NOMO-1 (cell line): ENCODE data around the gene CFAP53.
"Not testable (repeated sequence)": the region's sequence is repeated elsewhere in the genome, so short reads cannot be mapped to it uniquely, and the experiment has no call there.

ENCODE experiments used
- DNase-seq, 2 experiments: peaks; one replicate each; lab custom pipeline; 2025; ENCODE audit not compliant: unreplicated experiment in 2 of 2; lab: John Stamatoyannopoulos, UW

Gene CFAP53

DNA sequence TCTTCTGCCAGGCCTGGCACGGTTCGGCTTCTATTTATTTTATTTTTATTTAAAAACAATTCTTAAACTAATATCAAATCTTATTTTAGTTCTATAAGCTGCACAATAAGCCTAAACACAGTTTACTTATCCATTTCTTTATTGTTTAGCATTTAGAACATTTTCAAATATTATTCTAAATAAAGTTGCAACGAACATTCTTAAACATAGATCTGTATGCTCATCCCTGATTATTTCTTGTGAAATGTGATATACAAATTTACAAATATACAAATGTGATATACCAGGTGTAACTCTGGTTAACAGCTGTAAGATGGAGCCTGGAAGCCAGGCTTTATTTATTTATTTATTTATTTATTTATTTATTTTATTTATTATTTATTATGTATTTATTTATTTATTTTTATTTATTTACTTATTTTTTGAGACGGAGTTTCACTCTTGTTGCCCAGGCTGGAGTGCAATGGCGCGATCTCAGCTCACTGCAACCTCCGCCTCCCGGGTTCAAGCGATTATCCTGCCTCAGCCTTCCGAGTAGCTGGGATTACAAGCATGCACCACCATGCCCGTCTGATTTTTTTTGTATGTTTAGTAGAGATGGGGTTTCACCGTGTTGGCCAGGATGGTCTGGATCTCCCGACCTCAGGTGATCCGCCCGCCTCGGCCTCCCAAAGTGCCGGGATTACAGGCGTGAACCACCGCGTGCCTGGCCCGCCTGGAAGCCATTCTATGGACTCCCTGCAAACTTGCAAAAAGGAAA, 22.2 kb upstream of the CFAP53 start:
- not testable (repeated sequence) for DNase-seq

DNA sequence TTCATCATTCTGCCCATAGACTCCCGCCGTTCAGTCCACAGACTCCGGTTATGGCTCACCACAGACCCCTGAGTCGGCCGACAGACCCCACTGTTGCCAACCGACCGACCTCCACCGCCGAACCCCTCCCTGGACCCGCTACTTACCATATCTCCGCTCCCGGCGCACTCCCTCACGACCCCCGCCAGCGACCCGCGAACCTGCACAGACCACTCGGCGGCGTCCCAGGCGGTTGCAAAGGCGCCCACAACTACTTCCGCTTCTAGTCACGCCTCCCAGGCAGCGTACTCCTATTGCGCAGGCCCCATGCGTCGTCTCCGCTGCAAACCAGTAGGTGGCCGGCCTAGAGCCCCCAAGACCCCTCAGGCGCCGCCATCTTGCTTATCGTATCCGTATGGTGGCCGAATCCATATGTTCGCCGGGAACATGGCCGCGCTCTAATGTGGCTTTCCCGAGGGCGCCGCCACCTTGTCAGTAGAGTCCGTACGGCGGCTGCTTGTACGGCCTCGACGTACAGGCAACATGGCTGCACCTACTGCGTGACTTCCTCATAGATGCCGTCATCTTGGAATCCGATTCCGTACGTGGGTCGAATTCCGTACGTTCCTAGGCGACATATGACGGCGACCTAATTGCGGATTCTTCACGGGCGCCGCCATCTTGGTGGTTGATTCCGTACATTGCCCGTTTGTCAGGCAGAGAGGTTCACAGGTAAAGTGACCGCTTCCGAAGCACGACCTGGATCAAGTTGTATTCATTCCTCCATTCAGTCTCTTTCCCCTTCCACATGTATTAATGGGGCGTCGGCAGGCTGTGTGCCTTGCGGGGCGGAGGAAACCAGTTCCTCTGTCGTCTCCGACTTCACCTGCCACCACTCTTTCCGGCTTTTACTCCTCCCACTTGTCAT, 21.4 kb upstream of the CFAP53 start, which contains the start of gene CXXC1:
TSS of gene CXXC1 (minus strand) at position 252 of the 907 bp plus-strand sequence. CDS start at position 149, 103 bp downstream.
- DNase-seq: peak; percentile 98 to 99

DNA sequence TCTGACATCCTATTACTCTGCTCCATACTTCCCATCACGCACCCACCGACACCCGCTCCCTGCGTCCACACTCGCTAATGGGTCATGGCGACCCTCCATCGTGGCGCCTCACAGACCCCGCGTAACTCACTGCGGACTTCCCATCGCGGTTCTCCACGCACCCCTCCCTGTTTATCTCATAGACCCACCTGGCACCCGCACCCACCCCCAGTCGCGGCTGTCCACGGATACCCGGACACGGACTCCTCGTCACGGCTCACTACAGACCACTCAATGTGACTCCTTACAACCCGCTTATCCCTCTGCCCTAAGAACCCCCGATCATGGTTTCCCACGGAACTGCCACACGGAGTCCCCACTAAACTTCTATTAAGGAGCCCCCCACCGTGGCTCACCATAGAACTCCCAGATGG, 20.7 kb upstream of the CFAP53 start:
- no peak for DNase-seq

- DNase-seq: peak; percentile 17 to 19
Observed at GRCh38 chr18:50286391-50287027, 20.2 kb upstream of the CFAP53 start.

- DNase-seq: no peak
Observed at GRCh38 chr18:50285631-50286321, 19.5 kb upstream of the CFAP53 start.

DNA sequence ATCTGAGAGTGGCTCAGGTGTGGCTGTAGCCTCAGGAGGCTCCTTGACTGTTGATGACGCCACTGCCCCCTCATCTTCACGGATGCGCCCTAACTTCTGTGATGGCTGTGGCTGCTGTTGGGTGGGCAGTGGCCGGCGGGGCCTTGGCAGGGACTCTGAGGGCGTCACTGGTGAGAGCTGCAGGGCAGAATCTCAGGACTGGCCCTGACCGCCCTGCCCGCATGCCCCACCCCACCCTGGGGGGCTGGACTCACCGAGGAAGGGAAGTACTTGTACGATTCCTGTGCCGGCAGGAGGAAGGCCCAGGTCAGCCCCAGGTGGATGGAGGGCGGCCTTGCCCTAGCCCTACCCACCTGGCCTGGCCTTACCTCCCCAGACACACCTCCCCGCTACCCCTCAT, 18.8 kb upstream of the CFAP53 start:
- no peak for DNase-seq

GRCh38 chr18:50284255-50284885, 18.1 kb upstream of the CFAP53 start:
- no peak for DNase-seq

DNA sequence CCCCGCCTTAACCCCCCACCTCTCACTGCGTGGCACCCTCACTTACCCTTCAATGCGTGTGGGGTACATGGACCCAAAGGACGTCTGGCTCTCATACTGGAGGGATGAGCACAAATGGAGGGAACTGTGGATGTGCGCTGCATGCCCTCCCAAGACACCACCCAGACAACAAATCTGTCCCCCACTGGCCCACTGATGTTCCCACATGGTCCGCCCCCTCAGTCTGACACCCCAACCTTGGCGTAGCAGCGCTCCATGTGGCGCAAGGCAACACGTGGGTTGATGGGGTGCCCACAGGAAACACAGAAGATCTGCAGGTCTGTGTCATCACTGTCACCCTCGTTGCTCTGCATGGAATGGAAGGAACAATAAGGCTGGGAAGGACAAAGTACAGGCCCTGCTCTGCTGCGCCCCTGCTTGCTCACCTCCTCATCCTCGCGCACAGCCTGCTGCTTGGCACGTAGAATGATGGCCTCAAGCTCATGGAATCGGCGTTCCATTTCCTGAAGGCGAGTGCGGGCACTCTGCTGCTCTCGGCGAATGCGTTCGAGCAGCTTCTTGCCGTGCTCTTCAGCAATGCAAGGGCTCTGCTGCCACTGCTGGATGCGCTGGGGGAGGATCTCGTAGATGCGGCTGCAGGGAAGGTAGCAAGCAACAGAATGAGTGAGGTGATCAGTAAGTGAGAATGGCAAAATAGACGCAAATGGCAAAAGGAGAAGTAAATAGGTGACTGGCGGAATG, 17.3 kb upstream of the CFAP53 start:
- DNase-seq: no peak

DNA sequence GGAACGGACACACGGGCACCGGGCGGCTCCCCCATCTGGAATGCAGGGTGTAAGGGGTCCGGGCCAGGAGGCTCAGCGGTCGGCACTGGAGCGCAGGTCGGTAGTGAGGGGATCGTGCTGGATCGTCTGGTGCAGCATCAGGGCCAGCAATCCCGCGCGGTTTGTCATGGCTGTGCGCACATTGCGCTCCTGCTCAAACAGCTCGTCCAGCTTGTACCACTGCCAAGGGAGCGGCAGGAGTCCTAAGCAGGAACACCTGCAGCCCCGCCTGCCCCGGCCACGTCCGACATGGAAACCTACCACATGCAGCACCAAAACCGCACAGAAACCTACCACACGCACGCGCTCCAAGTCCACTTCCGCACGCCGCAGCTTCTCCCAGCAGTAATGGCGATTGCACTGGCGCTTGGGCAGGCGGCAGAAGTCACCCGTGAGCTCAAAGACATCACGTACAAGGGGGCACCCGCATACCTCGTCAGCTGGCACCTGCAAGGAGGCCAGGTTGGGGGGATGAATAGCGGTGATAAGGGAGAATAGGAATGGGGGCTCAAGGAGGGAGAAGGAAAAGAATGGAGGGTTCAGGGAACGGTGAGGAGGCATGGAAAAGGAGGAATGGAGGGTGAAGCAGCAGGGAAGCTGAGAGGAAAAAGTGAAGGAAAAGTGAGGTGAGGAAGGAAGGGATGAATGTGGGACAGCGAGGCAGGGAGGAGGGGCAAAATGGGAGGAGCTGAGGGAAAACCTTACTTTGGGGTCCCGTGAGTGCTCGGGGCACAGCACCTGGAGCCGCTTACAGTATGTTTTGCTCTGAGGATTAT, 16.4 kb upstream of the CFAP53 start:
- DNase-seq: no peak

DNA sequence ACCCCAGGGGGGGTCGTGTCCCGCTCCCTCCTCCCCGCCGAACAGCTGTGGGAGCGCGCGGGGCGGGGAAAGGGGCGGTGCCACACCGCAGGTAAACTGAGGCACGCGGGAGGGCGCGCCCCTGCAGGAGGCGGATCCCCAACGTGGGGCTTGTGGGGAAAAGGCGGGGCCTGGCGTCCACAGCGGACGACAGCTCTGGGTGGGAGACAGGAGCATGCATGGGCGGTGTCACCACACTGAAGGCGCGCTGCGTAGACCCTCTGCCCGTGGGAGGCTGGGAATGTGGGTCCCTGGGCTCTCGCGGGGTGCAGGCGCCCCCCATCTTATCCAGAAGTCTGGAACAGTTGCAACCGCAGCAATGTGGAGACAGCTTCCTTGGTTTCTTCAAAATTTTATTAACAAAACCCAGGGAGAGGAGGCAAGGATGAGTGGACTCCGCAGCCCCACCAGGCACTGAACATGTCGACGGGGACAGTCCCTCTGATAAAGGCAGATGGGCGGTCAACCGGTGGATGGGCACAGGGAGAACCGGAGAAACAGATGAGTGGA, 15.8 kb upstream of the CFAP53 start:
- DNase-seq: no peak

- DNase-seq: peak; percentile 96 to 98
Observed at GRCh38 chr18:50281295-50281971, 15.1 kb upstream of the CFAP53 start, which contains the start of gene MBD1. TSS of gene MBD1 (minus strand) at chr18:50281523. CDS start at chr18:50279992, 1,531 bp downstream.

DNA sequence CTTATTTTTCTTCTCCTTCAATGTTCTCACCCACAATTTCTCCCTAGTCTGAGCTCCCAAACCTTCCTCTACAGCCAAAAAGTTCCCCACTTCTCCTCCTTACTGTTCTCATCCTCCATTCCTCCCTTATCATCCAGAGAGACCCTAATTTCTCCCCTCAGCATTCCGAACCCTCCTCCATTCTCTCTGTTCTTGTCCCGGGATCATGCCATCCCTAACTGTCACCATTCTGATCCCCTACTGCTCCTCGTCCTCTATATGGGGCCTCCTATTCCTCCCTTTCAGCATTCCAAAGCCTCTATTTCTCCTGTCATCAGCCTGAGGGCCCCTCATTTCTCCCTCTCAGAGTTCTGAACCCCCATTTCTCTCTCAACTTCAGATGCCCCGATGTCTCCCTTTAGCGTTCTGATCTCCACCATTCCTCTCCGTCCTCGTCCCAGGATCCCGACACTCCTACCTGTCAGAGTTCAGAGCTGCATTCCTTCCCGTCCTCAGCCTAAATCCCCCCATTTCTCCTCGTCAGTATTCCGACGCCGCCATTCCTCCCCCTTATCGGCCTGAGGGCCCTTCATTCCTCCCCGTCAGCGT, 14.5 kb upstream of the CFAP53 start:
- no peak for DNase-seq

DNA sequence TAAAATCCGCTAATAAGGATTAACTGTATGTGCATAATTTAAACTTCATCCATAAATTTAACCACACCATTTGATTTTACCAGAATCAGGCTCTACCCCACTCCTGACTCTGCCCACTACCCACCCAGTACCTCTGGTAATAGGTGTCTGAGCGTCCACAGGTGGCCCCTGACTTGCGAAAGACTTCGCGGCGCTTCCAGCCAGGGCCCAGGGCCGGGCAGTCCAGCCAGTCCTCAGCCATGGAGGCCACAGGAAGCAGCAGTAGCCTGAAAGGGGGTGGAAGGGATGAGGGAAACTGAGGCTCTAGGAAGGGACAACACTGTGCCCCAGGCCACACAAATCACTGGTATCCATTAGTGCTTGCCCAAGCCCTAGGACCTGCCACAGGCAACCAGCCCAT, 13.5 kb upstream of the CFAP53 start:
- no peak for DNase-seq

DNA sequence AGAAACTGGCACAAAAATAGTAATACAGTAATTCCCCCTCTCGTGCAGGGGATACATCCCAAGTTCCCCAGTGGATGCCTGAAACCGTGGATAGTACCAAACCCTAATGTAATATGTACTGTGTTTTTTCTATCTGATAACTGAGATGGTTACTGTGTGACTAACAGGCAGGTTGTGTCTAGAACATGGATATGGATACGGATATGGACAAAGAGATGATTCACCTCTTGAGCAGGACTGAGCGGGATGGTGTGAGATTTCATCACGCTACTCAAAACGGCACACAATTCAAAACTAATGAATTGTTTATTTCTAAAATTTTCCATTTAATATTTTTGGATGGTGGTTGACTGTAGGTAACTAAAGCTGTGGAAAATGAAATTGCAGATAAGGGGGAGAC, 11.6 kb upstream of the CFAP53 start:
- DNase-seq: no peak

DNA sequence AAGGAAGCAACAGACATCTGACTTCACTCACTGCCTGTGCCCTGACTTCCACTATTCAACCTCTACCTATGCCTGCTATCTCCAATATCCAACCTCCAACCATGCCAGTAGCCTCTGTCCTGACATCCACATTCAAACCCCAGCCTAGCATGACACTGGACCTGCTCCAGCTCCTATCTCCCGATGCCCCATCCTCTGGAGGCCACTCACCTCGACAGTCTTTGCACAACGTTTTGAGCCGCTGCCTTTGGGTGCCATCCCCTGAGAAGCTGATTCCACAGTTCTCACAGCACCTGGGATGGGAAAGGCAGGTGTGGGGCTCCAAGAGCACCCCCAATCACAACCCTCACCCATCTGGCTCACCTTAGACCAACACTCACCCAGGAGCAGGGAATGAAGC, 10.2 kb upstream of the CFAP53 start:
- no peak for DNase-seq

GRCh38 chr18:50275503-50276036, 9.3 kb upstream of the CFAP53 start:
- no peak for DNase-seq

DNA sequence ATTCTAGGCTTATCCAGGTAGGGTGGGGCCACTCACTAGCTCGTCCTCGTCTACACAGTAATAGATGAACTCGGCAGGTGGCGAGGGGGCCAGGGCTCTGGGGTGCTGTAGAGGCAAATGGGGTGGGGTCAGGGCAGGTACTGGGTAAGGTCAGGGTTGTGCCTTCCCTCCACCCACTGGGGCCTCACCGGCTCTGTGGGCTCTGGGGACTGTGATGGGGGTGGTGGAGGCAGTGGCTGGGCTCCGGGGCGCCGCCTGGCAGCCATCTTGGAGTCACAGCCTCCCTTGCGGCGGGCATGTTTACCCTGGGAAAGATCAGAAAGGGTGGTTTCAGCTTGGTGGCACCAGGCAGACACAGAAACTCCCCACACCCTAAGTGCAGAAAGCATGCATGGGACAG, 8.6 kb upstream of the CFAP53 start:
- DNase-seq: no peak
